Activated naive CD4-positive, alpha-beta T cell treated with anti-CD3 and anti-CD28 coated beads, Interleukin-2, amount 50 U/mL, for 72 hours (primary cell): ENCODE data around the gene GCN1. TPM values are rescaled to one million over a fixed set of nuclear protein-coding genes. Genes with fewer than 3 reads are reported as not detected.

ENCODE experiments used
- ATAC-seq, 2 donors: fragments of 150-1000 bp; cut with Tn5 transposase; 2 replicates each; pipeline ENCODE4 v1.10.0; 2021; ENCODE audit warnings: mild to moderate bottlenecking in 2 of 2, moderate library complexity in 2 of 2
- DNase-seq, 2 donors: peaks; one replicate each; pipeline ENCODE4 v3.0.0; 2021 to 2022; ENCODE audit warnings: low spot score in 2 of 2
- H3K27ac Mint-ChIP-seq, 2 donors: one replicate each; pipeline ENCODE4 v1.8.0; 2022; ENCODE audit warnings: mild to moderate bottlenecking in 2 of 2, mixed read lengths in 2 of 2
- H3K36me3 Mint-ChIP-seq, 2 donors: one replicate each; pipeline ENCODE4 v1.8.0; 2022; ENCODE audit warnings: mixed read lengths in 2 of 2
- H3K9me3 Mint-ChIP-seq, 2 donors: one replicate each; pipeline ENCODE4 v1.8.0; 2022; ENCODE audit warnings: mixed read lengths in 2 of 2
- total RNA-seq, 2 donors: library from RNA; stranded (reverse); gene quantifications; one replicate each; pipeline ENCODE4 v1.2.3, GENCODE V29; 2022

Gene GCN1
- total RNA-seq, 2 donors from 2014 or later: 114 to 131 TPM

DNA sequence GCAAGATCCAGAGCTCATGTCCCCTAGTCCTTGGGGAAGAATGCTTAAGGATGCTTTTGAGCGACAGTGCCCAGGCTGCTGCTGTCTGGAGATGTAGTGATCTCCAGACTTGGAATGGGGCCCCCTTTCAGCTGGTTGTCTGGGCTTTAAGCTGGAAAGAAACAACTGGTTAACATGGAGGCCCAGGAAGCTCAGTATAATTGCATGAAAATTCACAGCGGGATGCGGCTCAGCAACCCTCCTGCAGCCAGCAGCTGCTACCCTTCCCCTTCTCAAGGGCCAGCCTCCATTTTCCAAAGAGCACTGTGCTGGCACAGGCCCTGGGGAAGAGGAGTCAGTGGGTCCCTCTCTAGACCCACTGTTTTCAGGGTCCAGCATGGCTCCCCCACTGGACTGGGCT lies 104.3 kb downstream of the GCN1 start:
- DNase-seq: no peak
- Mint-ChIP-seq H3K27ac (no peak overlapping the region), H3K9me3 (no peaks in the 10 kb centered on the region), H3K36me3 (peaks cover 0 to 14% of the 10 kb centered on the region in 2 donors)
- no peak for ATAC-seq

DNA sequence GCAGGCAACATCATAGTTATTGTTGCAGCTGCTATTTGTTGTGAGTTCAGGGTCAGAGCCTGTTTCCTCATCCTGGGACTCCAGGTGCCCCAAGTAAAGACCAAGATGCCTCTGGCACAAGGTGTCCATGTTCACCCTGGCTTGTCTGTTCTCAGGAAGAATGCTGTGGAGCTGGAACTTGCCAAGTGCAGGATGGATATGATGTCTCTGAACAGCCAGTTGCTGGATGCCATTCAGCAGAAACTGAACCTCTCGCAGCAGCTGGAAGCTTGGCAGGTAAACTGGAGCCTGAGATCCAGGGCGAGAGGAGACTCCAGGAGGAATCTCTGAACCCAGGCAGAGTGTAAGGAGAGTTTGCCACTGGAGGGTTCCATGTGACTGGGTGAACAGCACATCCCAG lies 104.7 kb downstream of the GCN1 start:
- DNase-seq: no peak
- Mint-ChIP-seq H3K27ac (peak overlapping the region in 1 of 2 donors; percentile 22), H3K36me3 (peaks cover 3 to 14% of the 10 kb centered on the region in 2 donors), H3K9me3 (no peaks in the 10 kb centered on the region)
- no peak for ATAC-seq

DNA sequence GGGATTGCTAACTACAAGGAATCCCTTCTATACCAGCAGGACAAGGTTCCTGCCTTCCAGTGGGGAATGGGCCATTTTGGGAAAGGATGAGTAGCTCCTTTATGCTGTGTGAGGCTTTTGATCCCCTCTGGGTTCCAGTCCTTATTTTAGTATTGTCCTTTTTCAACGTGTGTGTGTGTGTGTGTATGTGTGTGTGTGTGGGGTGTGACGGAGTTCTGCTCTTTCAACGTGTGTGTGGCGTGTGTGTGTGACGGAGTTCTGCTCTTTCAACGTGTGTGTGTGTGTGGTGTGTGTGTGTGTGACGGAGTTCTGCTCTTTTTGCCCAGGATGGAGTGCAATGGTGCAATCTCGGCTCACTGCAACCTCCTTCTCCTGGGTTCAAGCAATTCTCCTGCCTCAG lies 105.4 kb downstream of the GCN1 start:
- ATAC-seq (no peak), DNase-seq (no peak)
- no peaks in the 10 kb centered on the region for H3K9me3 Mint-ChIP-seq
- H3K27ac Mint-ChIP-seq: peak overlapping the region in 1 of 2 donors; percentile 7
- peaks cover 10 to 14% of the 10 kb centered on the region in 2 donors for H3K36me3 Mint-ChIP-seq

GRCh38 chr12:120086801-120087621 lies 107.5 kb downstream of the GCN1 start:
- DNase-seq (peak; percentile 100), ATAC-seq (peak; percentile 95 to 96)
- Mint-ChIP-seq H3K27ac (peak overlapping the region; percentile 71 to 87), H3K36me3 (peaks cover 14 to 21% of the 10 kb centered on the region in 2 donors), H3K9me3 (no peaks in the 10 kb centered on the region)

- peaks cover 11 to 25% of the 10 kb centered on the region in 2 donors for H3K36me3 Mint-ChIP-seq
- H3K9me3 Mint-ChIP-seq: no peaks in the 10 kb centered on the region
- H3K27ac Mint-ChIP-seq: peak overlapping the region; percentile 39 to 71
- ATAC-seq: no peak
- DNase-seq: no peak
These were observed 108.4 kb downstream of the GCN1 start for GRCh38 chr12:120085920-120086645.

GRCh38 chr12:120081641-120082040 lies 112.9 kb downstream of the GCN1 start:
- H3K36me3 Mint-ChIP-seq: peaks cover 5 to 35% of the 10 kb centered on the region in 2 donors
- H3K27ac Mint-ChIP-seq: no peak overlapping the region
- DNase-seq (no peak), ATAC-seq (no peak)
- no peaks in the 10 kb centered on the region for H3K9me3 Mint-ChIP-seq

- Mint-ChIP-seq H3K36me3 (peaks cover 5 to 39% of the 10 kb centered on the region in 2 donors), H3K9me3 (no peaks in the 10 kb centered on the region), H3K27ac (peak overlapping the region; percentile 33 to 74)
- ATAC-seq (no peak), DNase-seq (no peak)
These were observed 114.8 kb downstream of the GCN1 start for GRCh38 chr12:120079411-120080400.

GRCh38 chr12:120078868-120079267 lies 115.6 kb downstream of the GCN1 start:
- Mint-ChIP-seq H3K27ac (peak overlapping the region; percentile 33 to 74), H3K9me3 (no peaks in the 10 kb centered on the region), H3K36me3 (peaks cover 5 to 40% of the 10 kb centered on the region in 2 donors)
- ATAC-seq (peak; percentile 17 to 18), DNase-seq (no peak)

GRCh38 chr12:120077260-120077659 lies 117.3 kb downstream of the GCN1 start:
- ATAC-seq: no peak
- Mint-ChIP-seq H3K9me3 (no peaks in the 10 kb centered on the region), H3K36me3 (peaks cover 18 to 47% of the 10 kb centered on the region in 2 donors), H3K27ac (peak overlapping the region; percentile 33 to 89)
- DNase-seq: no peak

Other genes starting within 250 kb of the GCN1 start
- gene BICDL1, start 205.5 kb downstream of the GCN1 start, total RNA-seq: 100 to 1,000 TPM in 1 of 2 donors, 10 to 100 TPM in 1; 92.5 to 158 TPM
- gene RAB35, start 78.0 kb downstream of the GCN1 start, total RNA-seq: 10 to 100 TPM; 38.7 to 59.6 TPM
- 1,000 to 10,000 TPM; 4,045 to 4,525 TPM for gene RPLP0, start 6.4 kb upstream of the GCN1 start, total RNA-seq
- 10 to 100 TPM; 49.8 to 66.8 TPM for gene PXN, start 71.0 kb upstream of the GCN1 start, total RNA-seq
- gene RNU4-2, start 97.2 kb upstream of the GCN1 start, total RNA-seq: 1,000 to 10,000 TPM; 2,655 to 3,867 TPM
- 1,000 to 10,000 TPM; 1,753 to 2,211 TPM for gene RNU4-1, start 98.5 kb upstream of the GCN1 start, total RNA-seq
- 1 to 10 TPM; 3.3 TPM for gene SIRT4, start 107.6 kb upstream of the GCN1 start, total RNA-seq
- gene PLA2G1B, start 133.1 kb upstream of the GCN1 start, total RNA-seq: not detected
- gene MSI1, start 174.4 kb upstream of the GCN1 start, total RNA-seq: under 1 TPM in 1 of 2 donors, not detected in 1; 0.51 TPM
- gene COX6A1, start 243.4 kb upstream of the GCN1 start, total RNA-seq: 100 to 1,000 TPM; 416 to 490 TPM